HG03342 (cell line): ENCODE results near the gene CLTC.

ENCODE experiments used
- ATAC-seq: cut with Tn5 transposase; IDR thresholded peaks from one replicate; pipeline ENCODE4 v1.9.1; 2021; ENCODE audit warnings: mild to moderate bottlenecking, moderate library complexity; ENCODE audit not compliant: unreplicated experiment

CLTC gene

GRCh38 chr17:59678918-59679317 lies 59.2 kb downstream of the CLTC start:
- ATAC-seq, result no peak

GRCh38 chr17:59680314-59680713 lies 60.6 kb downstream of the CLTC start:
- ATAC-seq, result no peak

- ATAC-seq, result no peak
Measured at GRCh38 chr17:59683283-59683682, 63.6 kb downstream of the CLTC start.

GRCh38 chr17:59684967-59685366 lies 65.3 kb downstream of the CLTC start:
- ATAC-seq, result no peak

- no peak for ATAC-seq
Measured at GRCh38 chr17:59688008-59688407, 68.3 kb downstream of the CLTC start.

GRCh38 chr17:59688496-59688895 lies 68.8 kb downstream of the CLTC start:
- ATAC-seq, result no peak

GRCh38 chr17:59693582-59693981 lies 73.9 kb downstream of the CLTC start:
- no peak for ATAC-seq

- no peak for ATAC-seq
Measured at GRCh38 chr17:59694344-59694743, 74.6 kb downstream of the CLTC start.

- ATAC-seq, result no peak
Measured at GRCh38 chr17:59695945-59696681, 76.4 kb downstream of the CLTC start.

- ATAC-seq, result no peak
Measured at GRCh38 chr17:59696682-59697277, 77.1 kb downstream of the CLTC start.

- no peak for ATAC-seq
Measured at GRCh38 chr17:59698143-59698542, 78.4 kb downstream of the CLTC start.

- no peak for ATAC-seq
Measured at GRCh38 chr17:59699218-59699617, 79.5 kb downstream of the CLTC start.

- ATAC-seq, result no peak
Measured at GRCh38 chr17:59699786-59700185, 80.1 kb downstream of the CLTC start.

GRCh38 chr17:59702304-59702703 lies 82.6 kb downstream of the CLTC start:
- ATAC-seq, result no peak

GRCh38 chr17:59707149-59707970 lies 87.7 kb downstream of the CLTC start, which contains the start of the genes PTRH2 and VMP1:
TSS of gene PTRH2 (minus strand) at chr17:59707430. CDS start at chr17:59697978, 9,452 bp downstream.
TSS of gene VMP1 (plus strand) at chr17:59707654. CDS start at chr17:59731447, 23,793 bp downstream.
- ATAC-seq, result peak; percentile 93

- ATAC-seq, result no peak
Measured at GRCh38 chr17:59707971-59708430, 88.3 kb downstream of the CLTC start.

GRCh38 chr17:59711936-59712335 lies 92.2 kb downstream of the CLTC start:
- ATAC-seq, result no peak

- no peak for ATAC-seq
Measured at GRCh38 chr17:59712862-59713261, 93.2 kb downstream of the CLTC start.

GRCh38 chr17:59714255-59714654 lies 94.6 kb downstream of the CLTC start:
- no peak for ATAC-seq

GRCh38 chr17:59716427-59716826 lies 96.7 kb downstream of the CLTC start:
- ATAC-seq, result no peak

- ATAC-seq, result no peak
Measured at GRCh38 chr17:59719526-59719925, 99.8 kb downstream of the CLTC start.
